Measurements from ENCODE around the gene STK16. TPM values are rescaled to one million over a fixed set of nuclear protein-coding genes. Genes with fewer than 3 reads are reported as not detected.

The STK16 gene
- total and polyA plus RNA-seq, 12 donors = 12.9 to 26.7 (median 19.7) TPM

DNA sequence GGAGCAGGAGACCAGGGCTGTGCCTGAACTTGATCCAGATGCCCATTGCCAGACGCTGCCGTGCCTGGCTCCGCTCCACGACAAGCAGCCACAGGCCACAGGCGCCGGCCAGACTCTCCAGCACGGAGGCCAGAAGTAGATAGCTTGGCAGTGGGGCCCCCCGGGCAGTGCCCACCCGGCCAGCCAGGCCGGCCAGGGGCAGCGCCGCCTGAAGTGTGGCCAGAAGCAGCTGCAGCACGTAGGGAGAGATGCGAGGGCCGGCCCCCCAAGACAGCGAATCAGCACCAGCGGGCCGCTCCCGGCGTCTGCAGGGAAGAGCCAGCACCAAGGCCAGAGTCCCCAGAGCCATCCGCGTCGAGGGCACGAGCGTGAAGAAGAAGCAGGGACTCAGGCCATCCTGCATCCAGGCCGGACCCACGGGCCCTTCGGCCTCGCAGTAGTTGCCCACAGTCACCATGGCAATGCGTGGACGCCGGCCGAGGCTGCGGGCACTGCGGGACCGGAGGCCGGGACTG lies 27.0 kb upstream of the STK16 start:
- 0 to 1% methylated on average over 36 to 37 of the region's 37 CpGs for WGBS, 2 donors
- Histone ChIP-seq H3K9me3 (no peaks in the 10 kb centered on the region), H3K4me1 (peaks cover 12 to 40% (median 34%) of the 10 kb centered on the region in 9 donors), H3K27me3 (no peaks in the 10 kb centered on the region), H3K27ac (peak overlapping the region; percentile 72 to 95 (median 90)), H3K4me3 (peak overlapping the region; percentile 30 to 75 (median 64)), H3K36me3 (peaks cover 0 to 72% (median 41%) of the 10 kb centered on the region in 9 donors)
- ATAC-seq (peak; percentile 47 to 78 (median 59)), DNase-seq (peak; percentile 56 to 66)
- intact Hi-C loops (cut with DNase I) = loop anchor here in 5 of 10 donors (1.0 to 5.0 kb wide), 5 partner anchors 12 to 63 kb away; partner anchors contain the start of genes CNPPD1 (in 3 of the 5), RETREG2 (in 2 of the 5), NHEJ1 (in 1 of the 5) and ZFAND2B (in 1 of the 5)
- TF ChIP-seq, protein P1, sequence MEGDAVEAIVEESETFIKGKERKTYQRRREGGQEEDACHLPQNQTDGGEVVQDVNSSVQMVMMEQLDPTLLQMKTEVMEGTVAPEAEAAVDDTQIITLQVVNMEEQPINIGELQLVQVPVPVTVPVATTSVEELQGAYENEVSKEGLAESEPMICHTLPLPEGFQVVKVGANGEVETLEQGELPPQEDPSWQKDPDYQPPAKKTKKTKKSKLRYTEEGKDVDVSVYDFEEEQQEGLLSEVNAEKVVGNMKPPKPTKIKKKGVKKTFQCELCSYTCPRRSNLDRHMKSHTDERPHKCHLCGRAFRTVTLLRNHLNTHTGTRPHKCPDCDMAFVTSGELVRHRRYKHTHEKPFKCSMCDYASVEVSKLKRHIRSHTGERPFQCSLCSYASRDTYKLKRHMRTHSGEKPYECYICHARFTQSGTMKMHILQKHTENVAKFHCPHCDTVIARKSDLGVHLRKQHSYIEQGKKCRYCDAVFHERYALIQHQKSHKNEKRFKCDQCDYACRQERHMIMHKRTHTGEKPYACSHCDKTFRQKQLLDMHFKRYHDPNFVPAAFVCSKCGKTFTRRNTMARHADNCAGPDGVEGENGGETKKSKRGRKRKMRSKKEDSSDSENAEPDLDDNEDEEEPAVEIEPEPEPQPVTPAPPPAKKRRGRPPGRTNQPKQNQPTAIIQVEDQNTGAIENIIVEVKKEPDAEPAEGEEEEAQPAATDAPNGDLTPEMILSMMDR (IDR thresholded peaks at IDR 0.05) = no peak

DNA sequence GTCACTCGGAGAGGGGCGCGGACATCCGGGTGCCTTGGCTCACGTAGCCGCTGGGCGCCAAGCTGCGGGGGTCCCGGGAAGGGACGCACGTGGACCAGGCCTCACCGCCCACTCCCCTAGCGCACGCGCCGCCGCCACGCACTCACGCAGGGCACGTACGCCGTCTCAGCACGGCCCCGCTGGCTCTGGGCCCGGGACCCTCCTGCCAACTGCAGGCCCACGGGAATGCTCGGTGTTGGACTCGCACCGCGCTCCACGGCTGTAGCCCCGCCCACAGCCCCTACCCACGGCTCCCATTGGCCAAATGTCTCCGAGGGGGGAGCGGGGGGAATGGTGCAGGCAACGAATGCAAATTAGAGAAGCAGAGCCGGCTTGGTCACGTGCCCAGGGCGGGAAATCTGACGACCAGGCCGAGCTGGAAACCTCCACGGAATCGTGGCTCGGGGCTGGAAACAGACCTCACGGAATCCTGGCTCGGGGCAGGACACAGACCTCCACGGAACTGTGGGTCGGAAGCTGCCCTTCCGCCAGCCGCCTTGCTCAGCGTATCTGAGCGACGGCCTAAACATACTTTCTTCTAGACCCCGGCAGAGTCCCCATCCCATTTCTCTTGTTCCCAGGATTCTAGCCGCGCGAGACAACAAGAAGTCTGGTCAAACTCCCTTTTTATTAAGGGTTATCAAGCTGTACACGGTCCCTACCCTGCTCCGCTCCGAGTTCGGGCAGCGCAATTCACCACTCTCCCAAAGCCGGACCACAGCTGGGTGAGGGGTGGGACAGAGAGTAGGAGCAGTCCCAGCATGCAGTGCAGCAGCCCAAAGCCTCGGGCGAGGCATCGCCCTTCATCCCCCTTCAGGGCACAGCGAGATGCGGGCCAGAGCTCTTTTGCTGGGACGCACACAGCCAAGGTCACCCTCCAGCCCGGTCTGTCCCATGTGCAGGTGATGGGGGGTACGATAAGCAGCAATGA lies 26.3 kb upstream of the STK16 start, which contains the start of gene ABCB6:
Gene ABCB6, minus strand, starts transcription at position 227 of the 970 bp plus-strand sequence. CDS start 285 bp downstream, outside the sequence.
- peak; percentile 90 to 93 (median 92) for ATAC-seq
- intact Hi-C loops (cut with DNase I) = loop anchor here in 5 of 10 donors (1.0 to 5.0 kb wide), 5 partner anchors 13 to 62 kb away; partner anchors contain the start of genes CNPPD1 (in 3 of the 5), RETREG2 (in 2 of the 5), NHEJ1 (in 1 of the 5) and ZFAND2B (in 1 of the 5)
- 4 to 5% methylated on average over 67 to 71 of the region's 71 CpGs for WGBS, 2 donors

DNA sequence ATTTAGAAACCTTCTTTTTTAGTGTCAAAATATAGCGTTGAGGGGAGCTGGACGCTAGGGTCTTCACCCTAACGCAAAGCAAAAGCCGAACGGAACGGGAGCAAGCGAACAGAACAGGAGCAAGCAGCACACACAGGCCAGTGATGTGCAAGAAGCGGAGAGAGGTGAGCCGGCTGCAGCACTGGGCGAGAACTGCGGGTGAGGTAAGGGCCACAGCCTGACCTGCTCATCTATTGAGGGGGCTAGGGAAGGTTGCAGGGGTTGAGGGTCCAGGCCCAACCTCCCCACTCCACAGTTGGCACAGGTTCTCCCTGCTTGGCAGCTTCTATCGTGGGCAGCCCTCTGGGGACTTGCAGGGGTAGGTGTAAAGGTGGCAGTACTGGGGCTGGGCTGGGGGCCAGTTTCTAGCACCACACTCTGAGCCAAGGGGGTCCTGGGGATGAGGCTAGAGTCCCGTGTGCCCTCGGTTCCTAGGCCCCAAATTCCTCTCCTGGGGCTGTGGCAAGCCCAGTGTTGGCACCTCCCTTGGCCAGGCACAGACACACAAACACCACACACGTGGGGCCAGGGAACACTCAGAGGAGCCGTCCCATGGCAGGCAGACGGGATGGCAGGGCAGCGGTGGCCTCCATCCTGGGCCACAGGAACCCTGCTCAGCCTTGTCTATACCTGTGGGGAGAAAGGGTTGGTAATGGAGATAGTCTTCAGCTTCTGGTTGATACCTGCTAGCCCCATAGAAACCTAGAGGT lies 25.3 kb upstream of the STK16 start:
- DNase-seq (no peak), ATAC-seq (no peak)
- Histone ChIP-seq H3K36me3 (peaks cover 2 to 72% (median 52%) of the 10 kb centered on the region in 9 donors), H3K9me3 (no peaks in the 10 kb centered on the region), H3K4me3 (peak overlapping the region in 4 of 10 donors; percentile 62 to 75 (median 65)), H3K27ac (peak overlapping the region in 4 of 10 donors; percentile 90 to 93 (median 92)), H3K27me3 (no peaks in the 10 kb centered on the region), H3K4me1 (peaks cover 12 to 40% (median 35%) of the 10 kb centered on the region in 9 donors)
- WGBS, 2 donors = 86 to 89% methylated on average over 18 of the region's 18 CpGs
- intact Hi-C loops (cut with DNase I) = loop anchor here in 5 of 10 donors (2.0 to 10.0 kb wide), 4 partner anchors 43 to 75 kb away; partner anchors contain the start of genes CNPPD1 (in 2 of the 5), RETREG2 (in 2 of the 5) and NHEJ1 (in 1 of the 5)
- TF ChIP-seq, protein P1 (IDR thresholded peaks at IDR 0.05) = no peak

More for the DNA sequence above, 26.3 kb upstream of the STK16 start, which contains the start of gene ABCB6:
- peak; percentile 97 to 98 for DNase-seq
- TF ChIP-seq, protein P1 (IDR thresholded peaks at IDR 0.05) = no peak
- no peaks in the 10 kb centered on the region for H3K9me3 ChIP-seq
- no peaks in the 10 kb centered on the region for H3K27me3 ChIP-seq
- peak within 1 kb of the TSS; percentile 72 to 95 (median 90) for H3K27ac ChIP-seq
- peak within 1 kb of the TSS; percentile 30 to 75 (median 64) for H3K4me3 ChIP-seq
- peaks cover 2 to 72% (median 43%) of the 10 kb centered on the region in 9 donors for H3K36me3 ChIP-seq
- H3K4me1 ChIP-seq = peaks cover 12 to 40% (median 34%) of the 10 kb centered on the region in 9 donors

Data from heart right ventricle (tissue), 16 donors.